CD14-positive monocyte (primary cell): ENCODE data around the gene NSMCE3. TPM values are rescaled to one million over a fixed set of nuclear protein-coding genes. Genes with fewer than 3 reads are reported as not detected.

ENCODE experiments used
- DNase-seq, 3 donors: peaks; one replicate each; pipeline ENCODE4 v3.0.0-alpha.2; 2011 to 2022
- H2AFZ ChIP-seq: 2 replicates; pipeline ENCODE4 v1.6.0; 2012; ENCODE audit warnings: mild to moderate bottlenecking, low read depth, low read length, inconsistent platforms; ENCODE audit not compliant: insufficient read depth, poor library complexity, severe bottlenecking
- H3K27ac ChIP-seq, 2 donors: 1 replicate in 1 of 2; 2 replicates in 1 of 2; pipeline ENCODE4 v1.5.1; 2012 to 2013; ENCODE audit warnings: low read length in 2 of 2, control low read depth in 1 of 2, inconsistent platforms in 1 of 2, low read depth in 1 of 2, mild to moderate bottlenecking in 1 of 2
- H3K27me3 ChIP-seq, 2 donors: one replicate each; pipeline versions ENCODE4 v1.6.0 to v1.6.1; 2011 to 2013; ENCODE audit warnings: low read length in 2 of 2; ENCODE audit not compliant: control insufficient read depth in 2 of 2, insufficient read depth in 2 of 2
- H3K36me3 ChIP-seq, 2 donors: replicated peaks in 1 of 2; 1 replicate in 1 of 2; 2 replicates in 1 of 2; pipeline versions ENCODE4 v1.5.1 to v1.6.1; 2012 to 2013; ENCODE audit warnings: low read length in 2 of 2, control low read depth in 1 of 2, inconsistent platforms in 1 of 2, mild to moderate bottlenecking in 1 of 2; ENCODE audit not compliant: insufficient read depth in 2 of 2, control insufficient read depth in 1 of 2
- H3K4me1 ChIP-seq, 2 donors: 1 replicate in 1 of 2; 2 replicates in 1 of 2; pipeline versions ENCODE4 v1.5.1 to v1.6.1; 2012 to 2013; ENCODE audit warnings: low read length in 2 of 2, control low read depth in 1 of 2, inconsistent platforms in 1 of 2, mild to moderate bottlenecking in 1 of 2, moderate library complexity in 1 of 2; ENCODE audit not compliant: insufficient read depth in 2 of 2, control insufficient read depth in 1 of 2
- H3K4me2 ChIP-seq: replicated peaks from 2 replicates; pipeline ENCODE3; 2012; ENCODE audit warnings: low read length, moderate library complexity, mild to moderate bottlenecking; ENCODE audit not compliant: poor library complexity, severe bottlenecking; ENCODE audit errors: extremely low read depth
- H3K4me3 ChIP-seq, 3 experiments: fragments of 200-600 bp in 1 of 3; sonication (generic) in 1 of 3; replicated peaks in 1 of 3; 1 replicate in 2 of 3; 2 replicates in 1 of 3; pipeline ENCODE4 v1.5.1; 2011 to 2013; ENCODE audit warnings: low read length in 3 of 3, mild to moderate bottlenecking in 3 of 3, control low read depth in 2 of 3, low read depth in 2 of 3, inconsistent platforms in 1 of 3, moderate library complexity in 1 of 3
- H3K79me2 ChIP-seq: 2 replicates; pipeline ENCODE4 v1.6.0; 2012; ENCODE audit warnings: mild to moderate bottlenecking, control low read depth, inconsistent platforms, low read length, moderate library complexity; ENCODE audit not compliant: insufficient read depth
- H3K9ac ChIP-seq: 2 replicates; pipeline ENCODE4 v1.6.0; 2017; ENCODE audit warnings: low read length, mild to moderate bottlenecking; ENCODE audit not compliant: insufficient read depth, poor library complexity, severe bottlenecking
- H3K9me3 ChIP-seq, 2 donors: replicated peaks in 1 of 2; 1 replicate in 1 of 2; 2 replicates in 1 of 2; pipeline versions ENCODE4 v1.5.1 to v1.6.1; 2012 to 2013; ENCODE audit warnings: low read length in 2 of 2, control low read depth in 1 of 2; ENCODE audit not compliant: control insufficient read depth in 1 of 2, insufficient read depth in 1 of 2
- H4K20me1 ChIP-seq: 2 replicates; pipeline ENCODE4 v1.6.0; 2012; ENCODE audit warnings: mild to moderate bottlenecking, low read length, control low read depth, moderate library complexity; ENCODE audit not compliant: insufficient read depth
- H3K27ac Mint-ChIP-seq, 7 donors: one replicate each; pipeline ENCODE4 v1.8.0; 2020; ENCODE audit warnings: mild to moderate bottlenecking in 7 of 7, mixed read lengths in 7 of 7, moderate library complexity in 6 of 7, inconsistent platforms in 2 of 7
- H3K27me3 Mint-ChIP-seq, 3 donors: one replicate each; pipeline ENCODE4 v1.8.0; 2021 to 2022; ENCODE audit warnings: low read depth in 3 of 3, mild to moderate bottlenecking in 3 of 3, mixed read lengths in 3 of 3, moderate library complexity in 3 of 3, inconsistent platforms in 1 of 3
- H3K36me3 Mint-ChIP-seq, 2 donors: one replicate each; pipeline ENCODE4 v1.8.0; 2020; ENCODE audit warnings: mixed read lengths in 2 of 2, inconsistent platforms in 1 of 2, mild to moderate bottlenecking in 1 of 2
- H3K4me1 Mint-ChIP-seq: one replicate; pipeline ENCODE4 v1.8.0; 2020; ENCODE audit warnings: mild to moderate bottlenecking, mixed read lengths
- H3K4me3 Mint-ChIP-seq, 2 donors: one replicate each; pipeline ENCODE4 v1.8.0; 2020; ENCODE audit warnings: mild to moderate bottlenecking in 2 of 2, mixed read lengths in 2 of 2, moderate library complexity in 1 of 2
- H3K9me3 Mint-ChIP-seq, 7 donors: one replicate each; pipeline ENCODE4 v1.8.0; 2020 to 2022; ENCODE audit warnings: mixed read lengths in 7 of 7, mild to moderate bottlenecking in 6 of 7, moderate library complexity in 6 of 7, inconsistent platforms in 2 of 7
- WGBS: methylation state at CpG from one replicate; pipeline ENCODE4 v1.1.5; 2013; ENCODE audit warnings: missing lambda C conversion rate; ENCODE audit not compliant: insufficient coverage; 5-methylcytosine and 5-hydroxymethylcytosine counted together
- intact Hi-C, 2 donors: fragments of 100-400 bp; cut with micrococcal nuclease; formaldehyde crosslinking; loops; one replicate each; pipeline versions ENCODE4 v1.15.0 to v1.15.1; 2023
- polyA plus RNA-seq, 3 donors: library from polyadenylated mRNA; depleted of rRNA in 1 of 3; unstranded in 2 of 3; stranded (reverse) in 1 of 3; fragments of 300-500 nt in 2 of 3; fragments of >200 nt in 1 of 3; fragmentation: Illumina TruSeq in 2 of 3; gene quantifications; 1 replicate in 2 of 3; 2 replicates in 1 of 3; pipeline ENCODE4 v1.2.3, GENCODE V29; 2012 to 2021
- TF ChIP-seq, protein P1 (sequence below): fragments of 200-600 bp; IDR thresholded peaks from one replicate; pipeline ENCODE4 v1.8.0; 2022; ENCODE audit warnings: antibody characterized with exemption, mild to moderate bottlenecking

Gene NSMCE3
- polyA plus RNA-seq, 3 donors: 5.9 to 9.0 (median 7.5) TPM

DNA sequence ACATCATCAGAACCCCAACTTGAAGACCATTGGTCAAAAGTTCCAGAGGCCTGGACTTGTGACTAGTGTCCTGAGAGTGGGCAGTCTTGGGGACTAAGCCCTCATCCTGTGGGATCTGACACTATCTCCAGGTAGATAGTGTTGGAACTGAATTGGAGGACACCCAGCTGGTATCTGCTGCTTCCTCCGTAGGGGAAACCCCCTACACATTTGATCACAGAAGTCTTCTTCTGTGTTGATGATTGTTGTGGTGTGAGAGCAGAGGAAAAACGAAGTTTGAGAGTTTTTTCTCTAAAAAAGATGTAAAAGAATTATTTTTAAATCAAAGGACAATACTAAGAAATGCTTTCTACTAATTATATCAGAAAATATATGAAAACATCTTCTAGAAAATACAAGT, 6.9 kb downstream of the NSMCE3 start:
- Histone ChIP-seq H3K27me3 (no peaks in the 10 kb centered on the region), H3K9ac (no peak overlapping the region), H3K4me3 (no peak overlapping the region), H3K4me2 (no peak overlapping the region), H3K9me3 (no peaks in the 10 kb centered on the region), H2AFZ (no peak overlapping the region), H4K20me1 (no peaks in the 10 kb centered on the region), H3K27ac (no peak overlapping the region), H3K4me1 (peaks cover 6% of the 10 kb centered on the region in 2 donors), H3K79me2 (no peaks in the 10 kb centered on the region), H3K36me3 (no peaks in the 10 kb centered on the region)
- no peak for DNase-seq
- intact Hi-C loops: no loop called here
- H3K27ac Mint-ChIP-seq: no peak overlapping the region
- peaks cover 21% of the 10 kb centered on the region for H3K4me1 Mint-ChIP-seq
- H3K36me3 Mint-ChIP-seq: peaks cover 0 to 4% of the 10 kb centered on the region in 2 donors
- WGBS: no CpG with 5 or more reads among the region's 2 CpGs
- no peaks in the 10 kb centered on the region for H3K9me3 Mint-ChIP-seq
- H3K27me3 Mint-ChIP-seq: peaks cover 0 to 5% (median 0%) of the 10 kb centered on the region in 3 donors
- TF ChIP-seq, protein P1, sequence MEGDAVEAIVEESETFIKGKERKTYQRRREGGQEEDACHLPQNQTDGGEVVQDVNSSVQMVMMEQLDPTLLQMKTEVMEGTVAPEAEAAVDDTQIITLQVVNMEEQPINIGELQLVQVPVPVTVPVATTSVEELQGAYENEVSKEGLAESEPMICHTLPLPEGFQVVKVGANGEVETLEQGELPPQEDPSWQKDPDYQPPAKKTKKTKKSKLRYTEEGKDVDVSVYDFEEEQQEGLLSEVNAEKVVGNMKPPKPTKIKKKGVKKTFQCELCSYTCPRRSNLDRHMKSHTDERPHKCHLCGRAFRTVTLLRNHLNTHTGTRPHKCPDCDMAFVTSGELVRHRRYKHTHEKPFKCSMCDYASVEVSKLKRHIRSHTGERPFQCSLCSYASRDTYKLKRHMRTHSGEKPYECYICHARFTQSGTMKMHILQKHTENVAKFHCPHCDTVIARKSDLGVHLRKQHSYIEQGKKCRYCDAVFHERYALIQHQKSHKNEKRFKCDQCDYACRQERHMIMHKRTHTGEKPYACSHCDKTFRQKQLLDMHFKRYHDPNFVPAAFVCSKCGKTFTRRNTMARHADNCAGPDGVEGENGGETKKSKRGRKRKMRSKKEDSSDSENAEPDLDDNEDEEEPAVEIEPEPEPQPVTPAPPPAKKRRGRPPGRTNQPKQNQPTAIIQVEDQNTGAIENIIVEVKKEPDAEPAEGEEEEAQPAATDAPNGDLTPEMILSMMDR: no peak
- H3K4me3 Mint-ChIP-seq: no peak overlapping the region

DNA sequence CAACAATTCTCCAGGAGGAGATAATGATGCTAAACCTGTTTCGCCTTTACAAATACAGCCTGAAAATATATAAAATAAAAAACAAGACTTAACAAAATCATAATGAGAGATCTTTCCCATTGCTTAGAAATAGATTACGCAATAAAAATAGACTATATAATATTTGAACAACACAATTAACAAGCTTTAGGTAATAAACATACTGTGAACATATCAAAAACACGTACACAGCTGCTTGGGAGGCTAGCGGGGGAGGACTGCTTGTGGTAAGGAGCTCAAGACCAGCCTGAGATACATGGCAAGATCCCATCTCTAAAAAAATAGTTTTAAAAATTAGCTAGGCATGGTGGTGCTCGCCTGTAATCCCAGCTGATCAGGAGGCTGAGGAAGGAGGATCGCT, 8.7 kb downstream of the NSMCE3 start:
- no peaks in the 10 kb centered on the region for H3K4me1 ChIP-seq
- Mint-ChIP-seq H3K27me3 (peaks cover 0 to 5% (median 0%) of the 10 kb centered on the region in 3 donors), H3K4me1 (peaks cover 4% of the 10 kb centered on the region), H3K9me3 (no peaks in the 10 kb centered on the region), H3K4me3 (no peak overlapping the region), H3K27ac (no peak overlapping the region), H3K36me3 (no peaks in the 10 kb centered on the region)
- H3K27me3 ChIP-seq: no peaks in the 10 kb centered on the region
- no peaks in the 10 kb centered on the region for H3K79me2 ChIP-seq
- H2AFZ ChIP-seq: no peak overlapping the region
- no peak overlapping the region for H3K4me2 ChIP-seq
- no peaks in the 10 kb centered on the region for H3K36me3 ChIP-seq
- H3K4me3 ChIP-seq: no peak overlapping the region
- 93% methylated on average over 4 of the region's 6 CpGs for WGBS
- no peaks in the 10 kb centered on the region for H4K20me1 ChIP-seq
- intact Hi-C loops: no loop called here
- no peak overlapping the region for H3K27ac ChIP-seq
- no peak overlapping the region for H3K9ac ChIP-seq
- DNase-seq: no peak
- H3K9me3 ChIP-seq: no peaks in the 10 kb centered on the region
- TF ChIP-seq, protein P1: no peak
